A673 (cell line): Measurements from ENCODE around the gene ANKRD12. TPM values are rescaled to one million over a fixed set of nuclear protein-coding genes. Genes with fewer than 3 reads are reported as not detected.
A peak's percentile ranks its signal among the peaks of the same experiment; 100 is the strongest.

Experiments used
- BruUV-seq: library from RNA; stranded (reverse); fragments of 400-500 nt; replicated peaks from 2 replicates; lab custom pipeline; 2021; lab: Mats Ljungman, UMichigan
- CTCF ChIA-PET: fragments of 300-600 bp; sonication (Branson Sonifier 250); formaldehyde crosslinking; loops from one replicate; lab custom pipeline; 2022; ENCODE audit warnings: antibody characterized with exemption; lab: Charles Lee
- POLR2A ChIA-PET: fragments of 300-600 bp; sonication (Branson Sonifier 250); formaldehyde crosslinking; loops from one replicate; lab custom pipeline; 2022; ENCODE audit warnings: antibody characterized with exemption; ENCODE audit not compliant: low non-redundant PET; lab: Charles Lee
- DNase-seq: peaks from one replicate; pipeline ENCODE4 v3.0.0-alpha.2; 2015; ENCODE audit warnings: low spot score
- H3K27ac ChIP-seq: fragments of 200-600 bp; sonication (generic); 2 replicates; pipeline ENCODE4 v1.5.1; 2016; ENCODE audit warnings: mixed run types, low read depth, mild to moderate bottlenecking, mixed read lengths, antibody characterized with exemption, low read length; ENCODE audit not compliant: poor library complexity, severe bottlenecking
- H3K27me3 ChIP-seq: fragments of 200-600 bp; sonication (generic); replicated peaks from 2 replicates; pipeline ENCODE4 v1.6.1; 2017; ENCODE audit warnings: mixed run types, low read depth, mild to moderate bottlenecking, mixed read lengths, antibody characterized with exemption, low read length; ENCODE audit not compliant: insufficient read depth, poor library complexity
- H3K36me3 ChIP-seq: fragments of 200-600 bp; sonication (generic); 2 replicates; pipeline ENCODE4 v1.6.1; 2016; ENCODE audit warnings: mixed run types, mild to moderate bottlenecking, mixed read lengths, antibody characterized with exemption, low read length; ENCODE audit not compliant: insufficient read depth, poor library complexity, severe bottlenecking
- H3K4me1 ChIP-seq: fragments of 200-600 bp; sonication (generic); 2 replicates; pipeline ENCODE4 v1.6.1; 2017; ENCODE audit warnings: mixed run types, mild to moderate bottlenecking, mixed read lengths, antibody characterized with exemption, low read length; ENCODE audit not compliant: insufficient read depth, poor library complexity, severe bottlenecking
- H3K4me3 ChIP-seq: fragments of 200-600 bp; sonication (generic); 2 replicates; pipeline ENCODE4 v1.5.1; 2016; ENCODE audit warnings: low read depth, mixed run types, mild to moderate bottlenecking, mixed read lengths, low read length; ENCODE audit not compliant: poor library complexity, severe bottlenecking
- H3K9me3 ChIP-seq: fragments of 200-600 bp; sonication (generic); 2 replicates; pipeline ENCODE4 v1.6.1; 2016; ENCODE audit warnings: mixed run types, low read depth, mild to moderate bottlenecking, mixed read lengths, antibody characterized with exemption, low read length; ENCODE audit not compliant: poor library complexity, severe bottlenecking
- EZH2 ChIP-seq: fragments of 200-600 bp; sonication (generic); IDR thresholded peaks from 2 replicates; pipeline ENCODE4 v1.6.1; 2017; ENCODE audit warnings: borderline replicate concordance, low read depth, mild to moderate bottlenecking, mixed read lengths, antibody characterized with exemption, low read length; ENCODE audit not compliant: poor library complexity, severe bottlenecking
- intact Hi-C: fragments of 100-400 bp; cut with micrococcal nuclease; formaldehyde crosslinking; loops from one replicate; pipeline ENCODE4 v1.10.0; 2022; ENCODE audit not compliant: unreplicated experiment
- total RNA-seq: library from RNA; stranded (reverse); gene quantifications from 2 replicates; pipeline ENCODE4 v1.2.3, GENCODE V29; 2021
- TF ChIP-seq, protein P1 (sequence below): fragments of 300-800, 200-600 bp; sonication (generic); conservative IDR thresholded peaks from 2 replicates; pipeline ENCODE4 v1.5.1; 2017; ENCODE audit warnings: low read depth, mild to moderate bottlenecking, antibody characterized with exemption, low read length, moderate library complexity, mixed read lengths

ANKRD12 gene
- total RNA-seq, 1 experiment from 2014 or later: 24.2 TPM

GRCh38 chr18:9210966-9211365, 74.4 kb downstream of the ANKRD12 start:
- Histone ChIP-seq H3K27me3 (no peaks in the 10 kb centered on the region), H3K4me3 (no peak overlapping the region), H3K27ac (no peak overlapping the region), H3K4me1 (peaks cover 5% of the 10 kb centered on the region), H3K9me3 (no peaks in the 10 kb centered on the region), H3K36me3 (peaks cover 5% of the 10 kb centered on the region)
- BruUV-seq: no TSS peak
- ChIA-PET CTCF (no interaction called here), POLR2A (no interaction called here)
- TF ChIP-seq, protein P1, sequence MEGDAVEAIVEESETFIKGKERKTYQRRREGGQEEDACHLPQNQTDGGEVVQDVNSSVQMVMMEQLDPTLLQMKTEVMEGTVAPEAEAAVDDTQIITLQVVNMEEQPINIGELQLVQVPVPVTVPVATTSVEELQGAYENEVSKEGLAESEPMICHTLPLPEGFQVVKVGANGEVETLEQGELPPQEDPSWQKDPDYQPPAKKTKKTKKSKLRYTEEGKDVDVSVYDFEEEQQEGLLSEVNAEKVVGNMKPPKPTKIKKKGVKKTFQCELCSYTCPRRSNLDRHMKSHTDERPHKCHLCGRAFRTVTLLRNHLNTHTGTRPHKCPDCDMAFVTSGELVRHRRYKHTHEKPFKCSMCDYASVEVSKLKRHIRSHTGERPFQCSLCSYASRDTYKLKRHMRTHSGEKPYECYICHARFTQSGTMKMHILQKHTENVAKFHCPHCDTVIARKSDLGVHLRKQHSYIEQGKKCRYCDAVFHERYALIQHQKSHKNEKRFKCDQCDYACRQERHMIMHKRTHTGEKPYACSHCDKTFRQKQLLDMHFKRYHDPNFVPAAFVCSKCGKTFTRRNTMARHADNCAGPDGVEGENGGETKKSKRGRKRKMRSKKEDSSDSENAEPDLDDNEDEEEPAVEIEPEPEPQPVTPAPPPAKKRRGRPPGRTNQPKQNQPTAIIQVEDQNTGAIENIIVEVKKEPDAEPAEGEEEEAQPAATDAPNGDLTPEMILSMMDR: no peak
- no peak for TF ChIP-seq EZH2
- intact Hi-C loops: no loop called here
- DNase-seq: no peak

DNA sequence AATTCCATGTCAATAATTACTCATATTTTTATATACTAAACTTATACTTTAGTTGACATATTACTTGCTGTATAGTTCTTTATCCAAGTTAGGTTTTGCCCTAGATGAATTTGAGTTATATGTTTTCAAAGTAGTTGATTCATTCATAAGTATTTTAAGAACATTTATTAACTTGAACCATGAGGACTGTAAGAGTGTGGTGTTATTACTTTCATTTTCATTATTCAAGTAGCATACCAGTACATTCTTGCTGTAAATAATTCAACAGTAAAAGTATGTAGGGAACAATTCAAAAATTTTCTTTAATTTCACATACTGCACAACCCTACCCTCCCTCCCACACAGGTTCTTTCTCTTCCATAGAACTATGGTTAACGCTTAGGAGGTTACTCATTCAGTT, 75.4 kb downstream of the ANKRD12 start:
- no peak overlapping the region for H3K4me3 ChIP-seq
- H3K9me3 ChIP-seq: no peaks in the 10 kb centered on the region
- H3K27me3 ChIP-seq: no peaks in the 10 kb centered on the region
- ChIA-PET POLR2A (no interaction called here), CTCF (no interaction called here)
- no peak for DNase-seq
- intact Hi-C loops: no loop called here
- H3K4me1 ChIP-seq: peaks cover 5% of the 10 kb centered on the region
- TF ChIP-seq, protein P1: no peak
- no peak for TF ChIP-seq EZH2
- H3K36me3 ChIP-seq: peaks cover 5% of the 10 kb centered on the region
- H3K27ac ChIP-seq: no peak overlapping the region
- BruUV-seq: no TSS peak

DNA sequence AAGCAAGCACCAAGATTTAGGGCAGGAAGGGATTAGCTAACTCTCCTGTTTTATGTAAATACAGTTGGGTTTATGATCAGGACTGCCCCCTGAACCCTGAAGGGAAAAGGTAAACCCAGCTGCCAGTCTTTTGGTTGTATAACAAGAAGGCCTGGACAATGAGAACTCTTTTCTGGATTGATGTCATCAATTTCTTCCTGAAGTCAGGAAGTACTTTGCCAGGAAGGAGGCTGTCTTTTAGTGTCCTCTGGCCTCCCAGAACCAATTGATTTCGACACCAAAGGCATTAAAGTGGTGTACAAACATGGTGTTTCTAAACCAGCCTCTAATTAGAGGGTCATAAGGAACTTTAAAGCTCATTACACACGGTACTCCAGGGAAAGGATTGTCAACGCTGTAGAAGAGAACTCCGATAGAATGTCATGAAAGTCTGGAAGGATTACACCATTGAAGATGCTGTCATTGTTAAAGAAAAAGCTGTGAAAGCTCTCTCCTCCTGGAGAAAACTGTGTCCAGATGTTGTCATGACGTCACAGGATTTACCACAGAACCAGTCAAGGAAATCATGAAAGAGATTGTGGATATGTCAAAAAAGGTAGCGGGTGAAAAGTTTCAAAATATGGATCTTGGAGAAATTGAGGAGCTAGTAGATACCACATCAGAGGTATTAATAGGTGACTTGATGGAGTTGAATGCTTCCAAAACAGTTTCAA, 78.8 kb downstream of the ANKRD12 start:
- H3K9me3 ChIP-seq: no peaks in the 10 kb centered on the region
- H3K27me3 ChIP-seq: no peaks in the 10 kb centered on the region
- H3K27ac ChIP-seq: no peak overlapping the region
- H3K4me3 ChIP-seq: no peak overlapping the region
- ChIA-PET POLR2A (no interaction called here), CTCF (no interaction called here)
- intact Hi-C loops: no loop called here
- H3K4me1 ChIP-seq: no peaks in the 10 kb centered on the region
- peak; percentile 3 for DNase-seq
- peaks cover 5% of the 10 kb centered on the region for H3K36me3 ChIP-seq
- TF ChIP-seq, protein P1: no peak
- TF ChIP-seq EZH2: no peak
- no TSS peak for BruUV-seq
